Psoas muscle (tissue), 8 donors: Measurements from ENCODE around the gene ALDH1A1. TPM values are rescaled to one million over a fixed set of nuclear protein-coding genes. Genes with fewer than 3 reads are reported as not detected.
A peak's percentile ranks its signal among the peaks of the same experiment; 100 is the strongest.

Experiments used
- ATAC-seq, 4 donors: fragments of 200-7000 bp; cut with Tn5 transposase; one replicate each; pipeline ENCODE4 v1.9.1; 2020; ENCODE audit warnings: moderate library complexity in 3 of 4, mild to moderate bottlenecking in 2 of 4
- DNase-seq, 2 donors: peaks; one replicate each; pipeline ENCODE4 v3.0.0-alpha.2; 2020
- H3K27ac ChIP-seq: fragments of 200-600 bp; one replicate; pipeline ENCODE4 v1.8.0; 2022
- H3K27me3 ChIP-seq, 3 donors: fragments of 200-600 bp in 1 of 3; one replicate each; pipeline versions ENCODE4 v1.6.1 to v1.8.0; 2013 to 2022; ENCODE audit warnings: low read length in 2 of 3, mild to moderate bottlenecking in 2 of 3, moderate library complexity in 1 of 3; ENCODE audit not compliant: insufficient read depth in 3 of 3
- H3K36me3 ChIP-seq, 2 donors: fragments of 200-600 bp in 1 of 2; one replicate each; pipeline versions ENCODE4 v1.6.1 to v1.8.0; 2013 to 2022; ENCODE audit warnings: low read depth in 1 of 2, mild to moderate bottlenecking in 1 of 2, moderate library complexity in 1 of 2; ENCODE audit not compliant: insufficient read depth in 1 of 2
- H3K4me1 ChIP-seq: fragments of 200-600 bp; one replicate; pipeline ENCODE4 v1.8.0; 2022
- H3K4me3 ChIP-seq: fragments of 200-600 bp; one replicate; pipeline ENCODE4 v1.8.0; 2022; ENCODE audit warnings: mild to moderate bottlenecking
- H3K9me3 ChIP-seq: fragments of 200-600 bp; one replicate; pipeline ENCODE4 v1.8.0; 2022
- WGBS, 3 donors: extraction: QIAGEN DNeasy Blood & Tissue Kit; methylation state at CpG; one replicate each; pipeline versions ENCODE4 v1.1.6 to v1.1.7; 2013; 5-methylcytosine and 5-hydroxymethylcytosine counted together
- intact Hi-C, 2 donors: fragments of 100-400 bp; cut with DNase I; formaldehyde crosslinking; loops; one replicate each; pipeline versions ENCODE4 v1.11.0 to v1.14.2; 2022
- polyA plus RNA-seq, 3 donors: library from polyadenylated mRNA; stranded (reverse); fragments of 200-250 nt; gene quantifications; one replicate each; pipeline ENCODE4 v1.2.3, GENCODE V29; 2013
- total RNA-seq, 4 donors: library from RNA; stranded (reverse); fragmentation: NEBNext Ultra II Directional in 2 of 4; extraction: Animal tissue kit (Norgen Biotek cat#: 25700) in 2 of 4; gene quantifications; one replicate each; pipeline versions ENCODE4 v1.2.1 to v1.2.4, GENCODE V29; 2021 to 2023
- TF ChIP-seq, protein P1 (sequence below): fragments of 200-600 bp; IDR thresholded peaks from one replicate; pipeline ENCODE4 v1.8.0; 2022; ENCODE audit warnings: antibody characterized with exemption
- donor health status: healthy with polysubstance abuse.
- donor health status: DM: no; HTN: no; CAD: no; lungs with moderate emphysema.
- donor health status: Bipolar disorder and iron deficiency.
- donor health status: healthy.
- donor health status: DM: yes; HTN: yes; CAD: no.
- donor health status: DM: no; HTN: no; CAD: no.
- donor health status: DM: no; HTN: no; CAD: no.
- donor health status: DM: yes; HTN: yes; CAD: no.

The ALDH1A1 gene
- total and polyA plus RNA-seq, 7 donors = 7.0 to 57.0 (median 21.0) TPM

DNA sequence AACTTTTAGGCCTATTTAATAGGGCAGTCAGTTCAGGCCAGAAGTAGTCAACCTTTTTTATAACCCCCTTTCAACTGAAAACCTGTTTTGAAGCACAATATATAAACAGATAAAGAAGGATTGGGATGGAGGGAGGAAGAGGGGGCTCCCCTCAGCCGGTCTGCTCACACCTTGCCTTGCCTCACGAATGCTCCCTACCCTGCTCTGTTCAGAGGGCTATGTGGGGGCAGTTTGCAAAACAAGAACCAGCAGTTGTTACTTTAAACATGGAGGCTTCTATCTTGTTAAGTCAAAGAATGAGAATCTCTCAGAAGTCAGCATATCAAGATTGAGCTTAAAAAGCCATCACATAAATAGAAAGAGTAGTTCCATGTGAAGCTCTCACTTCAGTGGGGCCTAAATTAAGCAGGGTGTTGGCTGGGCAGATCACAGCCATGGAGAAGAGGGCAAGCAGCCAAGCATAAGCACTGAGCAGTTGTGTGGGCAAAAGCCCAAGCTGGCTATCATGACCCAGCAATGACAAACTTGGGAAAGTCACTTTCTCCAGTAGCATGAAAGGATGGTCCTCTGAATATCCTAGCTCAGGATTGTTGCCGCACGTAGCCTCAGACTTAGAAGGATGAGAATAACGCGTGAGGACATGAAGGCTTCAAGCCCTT lies 70.6 kb downstream of the ALDH1A1 start:
- peak overlapping the region; percentile 46 for H3K27ac ChIP-seq
- peaks cover 9% of the 10 kb centered on the region for H3K4me1 ChIP-seq
- no peak overlapping the region for H3K4me3 ChIP-seq
- 39 to 54% (median 49%) methylated on average over 6 of the region's 6 CpGs for WGBS, 3 donors
- H3K9me3 ChIP-seq = no peaks in the 10 kb centered on the region
- no peaks in the 10 kb centered on the region for H3K36me3 ChIP-seq
- intact Hi-C loops = loop anchor here (5.0 kb wide), 2 partner anchors 70 to 145 kb away; partner anchors contain the start of gene ALDH1A1 (in 1 of the 2)
- ATAC-seq = peak; percentile 65 to 99 (median 96)
- no peaks in the 10 kb centered on the region for H3K27me3 ChIP-seq
- DNase-seq = peak; percentile 23 to 76
- TF ChIP-seq, protein P1, sequence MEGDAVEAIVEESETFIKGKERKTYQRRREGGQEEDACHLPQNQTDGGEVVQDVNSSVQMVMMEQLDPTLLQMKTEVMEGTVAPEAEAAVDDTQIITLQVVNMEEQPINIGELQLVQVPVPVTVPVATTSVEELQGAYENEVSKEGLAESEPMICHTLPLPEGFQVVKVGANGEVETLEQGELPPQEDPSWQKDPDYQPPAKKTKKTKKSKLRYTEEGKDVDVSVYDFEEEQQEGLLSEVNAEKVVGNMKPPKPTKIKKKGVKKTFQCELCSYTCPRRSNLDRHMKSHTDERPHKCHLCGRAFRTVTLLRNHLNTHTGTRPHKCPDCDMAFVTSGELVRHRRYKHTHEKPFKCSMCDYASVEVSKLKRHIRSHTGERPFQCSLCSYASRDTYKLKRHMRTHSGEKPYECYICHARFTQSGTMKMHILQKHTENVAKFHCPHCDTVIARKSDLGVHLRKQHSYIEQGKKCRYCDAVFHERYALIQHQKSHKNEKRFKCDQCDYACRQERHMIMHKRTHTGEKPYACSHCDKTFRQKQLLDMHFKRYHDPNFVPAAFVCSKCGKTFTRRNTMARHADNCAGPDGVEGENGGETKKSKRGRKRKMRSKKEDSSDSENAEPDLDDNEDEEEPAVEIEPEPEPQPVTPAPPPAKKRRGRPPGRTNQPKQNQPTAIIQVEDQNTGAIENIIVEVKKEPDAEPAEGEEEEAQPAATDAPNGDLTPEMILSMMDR = no peak

DNA sequence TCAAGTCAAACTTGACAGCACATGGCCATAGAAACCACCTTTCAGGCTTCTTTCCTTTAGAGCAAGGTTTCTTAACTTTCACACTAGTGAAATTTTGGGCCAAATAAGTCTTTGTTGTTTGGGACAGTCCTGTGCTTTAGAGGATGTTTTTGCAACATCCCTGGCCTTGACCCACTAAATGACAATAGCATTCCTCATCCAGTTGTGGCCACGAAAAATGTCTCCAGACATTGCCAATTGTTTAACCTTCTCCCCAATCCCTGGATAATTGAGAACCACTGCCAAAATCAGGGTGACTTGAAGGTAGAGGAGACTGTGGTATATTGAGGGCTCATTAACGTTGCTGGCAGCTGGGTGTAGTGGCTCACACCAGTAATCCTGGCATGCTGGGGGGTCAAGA lies 72.0 kb downstream of the ALDH1A1 start:
- 49 to 65% (median 59%) methylated on average over 2 of the region's 2 CpGs for WGBS, 3 donors
- Histone ChIP-seq H3K4me1 (peaks cover 9% of the 10 kb centered on the region), H3K36me3 (no peaks in the 10 kb centered on the region), H3K9me3 (no peaks in the 10 kb centered on the region), H3K27ac (no peak overlapping the region), H3K27me3 (no peaks in the 10 kb centered on the region), H3K4me3 (no peak overlapping the region)
- ATAC-seq = no peak
- intact Hi-C loops = loop anchor here (5.0 kb wide), 2 partner anchors 71 to 146 kb away; partner anchors contain the start of gene ALDH1A1 (in 1 of the 2)
- DNase-seq = no peak
- TF ChIP-seq, protein P1 = no peak

DNA sequence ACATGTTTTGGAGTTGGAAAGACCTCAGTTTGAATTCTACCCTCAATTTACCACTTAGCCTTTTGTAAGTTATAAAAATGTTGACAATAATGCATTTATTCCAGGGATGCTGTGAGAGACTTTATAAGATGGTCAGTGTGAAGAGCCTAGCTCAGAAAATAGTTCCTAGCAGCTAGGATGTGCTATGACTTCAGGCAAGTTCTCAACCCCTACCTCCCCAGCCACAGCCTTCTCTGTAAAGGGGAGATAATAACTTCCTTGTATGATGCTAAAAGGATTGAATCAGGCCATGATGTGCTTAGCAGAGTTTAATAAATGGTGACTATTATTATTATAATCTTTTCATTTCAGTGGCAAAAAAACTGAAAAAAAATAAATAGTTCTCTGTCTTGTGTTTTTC lies 77.6 kb downstream of the ALDH1A1 start:
- DNase-seq = no peak
- TF ChIP-seq, protein P1 = no peak
- intact Hi-C loops = loop anchor here in 1 of 2 donors (10.0 kb wide), 1 partner anchor 310 kb away; no protein-coding TSS in a partner anchor
- H3K27me3 ChIP-seq = no peaks in the 10 kb centered on the region
- H3K9me3 ChIP-seq = no peaks in the 10 kb centered on the region
- no peak overlapping the region for H3K4me3 ChIP-seq
- no peak for ATAC-seq
- no peaks in the 10 kb centered on the region for H3K36me3 ChIP-seq
- H3K27ac ChIP-seq = no peak overlapping the region
- peaks cover 8% of the 10 kb centered on the region for H3K4me1 ChIP-seq

DNA sequence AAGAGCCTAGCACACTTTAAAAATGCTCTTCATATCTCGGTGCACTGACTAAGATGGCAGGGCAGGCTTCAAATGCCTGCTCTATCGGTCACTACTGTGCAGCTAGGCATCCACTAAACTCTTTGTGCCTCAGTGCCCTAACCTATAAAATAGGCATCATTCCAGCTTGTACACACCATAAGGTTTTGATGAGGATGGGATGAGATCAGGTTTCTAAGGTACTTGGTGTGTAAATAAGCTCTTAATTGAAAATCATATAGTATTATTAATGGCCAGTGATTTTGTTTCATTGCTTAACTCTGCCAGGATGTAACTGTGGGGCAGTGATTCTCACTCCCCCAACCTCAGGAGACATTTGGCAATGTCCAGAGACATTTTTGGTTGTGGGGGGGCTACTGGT lies 78.5 kb downstream of the ALDH1A1 start:
- Histone ChIP-seq H3K27me3 (no peaks in the 10 kb centered on the region), H3K36me3 (no peaks in the 10 kb centered on the region), H3K4me3 (no peak overlapping the region), H3K27ac (no peak overlapping the region), H3K9me3 (no peaks in the 10 kb centered on the region), H3K4me1 (peaks cover 8% of the 10 kb centered on the region)
- DNase-seq = no peak
- intact Hi-C loops = loop anchor here (5.0 to 10.0 kb wide), 4 partner anchors 153 to 310 kb away; no protein-coding TSS in a partner anchor
- ATAC-seq = no peak
- TF ChIP-seq, protein P1 = no peak
- 96 to 98% (median 96%) methylated on average over 2 of the region's 2 CpGs for WGBS, 3 donors
